IPS-18a (cell line): ENCODE data around the gene LPCAT3.

Experiments used
- H3K27ac ChIP-seq: one replicate; pipeline ENCODE4 v1.5.1; 2013; ENCODE audit warnings: low read length
- H3K27me3 ChIP-seq: one replicate; pipeline ENCODE4 v1.6.1; 2013; ENCODE audit warnings: mild to moderate bottlenecking, low read length; ENCODE audit not compliant: control insufficient read depth, insufficient read depth
- H3K36me3 ChIP-seq: one replicate; pipeline ENCODE4 v1.6.1; 2013; ENCODE audit warnings: low read depth, low read length; ENCODE audit not compliant: control insufficient read depth
- H3K4me1 ChIP-seq: one replicate; pipeline ENCODE4 v1.6.1; 2013; ENCODE audit warnings: low read depth, low read length; ENCODE audit not compliant: control insufficient read depth
- H3K4me3 ChIP-seq: one replicate; pipeline ENCODE4 v1.5.1; 2013; ENCODE audit warnings: low read length
- H3K9ac ChIP-seq: one replicate; pipeline ENCODE4 v1.6.1; 2013; ENCODE audit warnings: mild to moderate bottlenecking, low read length, moderate library complexity
- H3K9me3 ChIP-seq: one replicate; pipeline ENCODE4 v1.6.1; 2013; ENCODE audit warnings: low read depth, low read length; ENCODE audit not compliant: control insufficient read depth

The LPCAT3 gene

DNA sequence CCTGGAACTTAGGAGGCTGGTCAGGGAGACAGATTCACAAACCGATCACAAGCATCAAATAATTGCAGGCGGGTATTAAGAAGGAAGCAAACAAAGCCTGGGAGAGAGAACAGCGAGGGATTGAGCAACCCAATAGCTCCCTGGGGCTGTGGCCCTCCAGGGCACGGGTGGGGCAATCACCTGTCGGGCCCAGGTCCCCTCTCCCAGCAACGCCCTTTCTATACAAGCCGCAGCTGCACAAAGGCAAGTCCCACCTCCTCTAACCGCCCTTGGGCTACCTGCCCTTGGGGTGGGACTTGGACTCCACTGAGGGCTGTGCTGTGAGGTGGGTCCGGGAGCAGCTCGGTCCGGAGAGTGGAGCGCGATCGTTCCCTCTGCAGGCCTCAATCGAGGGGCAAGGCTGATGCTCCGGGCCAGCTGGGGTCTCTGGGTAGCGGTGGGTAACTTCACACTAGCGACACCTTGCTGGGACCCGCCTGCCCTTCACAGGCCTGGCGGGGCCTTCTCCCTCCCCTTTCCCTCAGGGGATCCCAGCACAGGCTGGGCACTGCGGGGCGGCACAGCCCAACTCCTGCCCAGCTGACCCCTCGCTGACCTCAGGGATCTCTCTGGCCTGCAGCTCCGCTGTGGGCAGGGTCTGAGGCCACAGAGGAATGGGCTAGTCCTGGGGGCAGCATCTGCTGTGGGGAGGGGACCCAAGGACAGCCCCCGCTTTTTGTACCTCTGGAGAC is 55.8 kb downstream of the LPCAT3 start:
- H3K4me1 ChIP-seq, result peaks cover 22% of the 10 kb centered on the region
- peak overlapping the region; percentile 70 for H3K9ac ChIP-seq
- peak overlapping the region; percentile 3 for H3K4me3 ChIP-seq
- no peaks in the 10 kb centered on the region for H3K9me3 ChIP-seq
- H3K27me3 ChIP-seq, result no peaks in the 10 kb centered on the region
- peaks cover 29% of the 10 kb centered on the region for H3K36me3 ChIP-seq
- H3K27ac ChIP-seq, result peak overlapping the region; percentile 91

DNA sequence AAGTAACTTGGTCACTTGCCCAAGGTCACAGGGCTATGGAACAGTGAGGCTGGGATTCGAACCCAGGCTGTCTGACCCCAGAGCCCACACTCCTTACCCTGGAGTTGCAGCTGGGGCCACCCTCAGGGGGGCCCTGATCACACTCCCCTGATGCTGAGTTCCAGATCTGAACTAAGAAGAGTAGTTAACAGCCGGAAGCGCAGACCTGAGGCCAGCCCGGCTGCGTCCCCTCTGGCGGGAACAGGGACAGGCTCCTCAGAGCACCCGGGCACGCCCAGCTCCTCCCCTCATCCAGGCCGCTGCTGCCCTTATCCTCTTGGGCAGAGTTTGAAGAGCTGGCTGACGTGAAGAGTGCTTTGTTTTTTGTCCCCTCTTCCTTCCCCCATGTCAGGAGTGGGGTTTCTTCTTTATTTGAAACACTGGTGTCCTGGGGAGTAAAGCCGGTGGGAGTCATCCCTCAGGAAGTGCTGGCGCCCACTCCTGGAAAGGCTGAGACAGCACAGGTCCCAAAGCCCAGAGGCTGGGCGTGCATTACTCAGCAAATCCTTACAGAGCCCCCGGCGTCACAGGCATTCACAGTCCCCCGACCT is 56.5 kb downstream of the LPCAT3 start:
- peaks cover 23% of the 10 kb centered on the region for H3K36me3 ChIP-seq
- no peaks in the 10 kb centered on the region for H3K27me3 ChIP-seq
- peaks cover 22% of the 10 kb centered on the region for H3K4me1 ChIP-seq
- peak overlapping the region; percentile 70 for H3K9ac ChIP-seq
- peak overlapping the region; percentile 91 for H3K27ac ChIP-seq
- peak overlapping the region; percentile 11 for H3K4me3 ChIP-seq
- no peaks in the 10 kb centered on the region for H3K9me3 ChIP-seq

DNA sequence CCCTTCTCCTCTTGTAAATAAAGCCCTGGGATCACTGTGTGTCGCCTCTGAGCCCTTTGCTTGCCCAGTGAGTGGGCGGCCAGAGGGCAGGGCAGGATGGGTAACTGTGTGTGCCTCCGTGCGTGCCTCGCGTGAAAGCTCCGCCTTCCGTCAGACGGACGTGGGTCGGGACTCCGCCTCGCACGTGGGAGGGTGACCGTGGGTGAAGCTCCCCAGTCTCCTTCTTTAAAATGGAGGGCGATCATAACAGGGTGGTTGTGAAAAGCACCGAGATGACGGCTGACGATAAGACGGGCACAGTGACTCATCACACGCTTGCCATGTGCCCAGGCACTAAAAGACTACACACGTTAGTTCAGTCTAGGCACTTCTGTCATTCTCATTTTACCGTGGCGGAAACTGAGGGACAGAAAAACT is 57.0 kb downstream of the LPCAT3 start:
- peak overlapping the region; percentile 78 for H3K27ac ChIP-seq
- peaks cover 22% of the 10 kb centered on the region for H3K4me1 ChIP-seq
- peaks cover 20% of the 10 kb centered on the region for H3K36me3 ChIP-seq
- H3K9ac ChIP-seq, result peak overlapping the region; percentile 70
- H3K9me3 ChIP-seq, result no peaks in the 10 kb centered on the region
- peak overlapping the region; percentile 11 for H3K4me3 ChIP-seq
- no peaks in the 10 kb centered on the region for H3K27me3 ChIP-seq

DNA sequence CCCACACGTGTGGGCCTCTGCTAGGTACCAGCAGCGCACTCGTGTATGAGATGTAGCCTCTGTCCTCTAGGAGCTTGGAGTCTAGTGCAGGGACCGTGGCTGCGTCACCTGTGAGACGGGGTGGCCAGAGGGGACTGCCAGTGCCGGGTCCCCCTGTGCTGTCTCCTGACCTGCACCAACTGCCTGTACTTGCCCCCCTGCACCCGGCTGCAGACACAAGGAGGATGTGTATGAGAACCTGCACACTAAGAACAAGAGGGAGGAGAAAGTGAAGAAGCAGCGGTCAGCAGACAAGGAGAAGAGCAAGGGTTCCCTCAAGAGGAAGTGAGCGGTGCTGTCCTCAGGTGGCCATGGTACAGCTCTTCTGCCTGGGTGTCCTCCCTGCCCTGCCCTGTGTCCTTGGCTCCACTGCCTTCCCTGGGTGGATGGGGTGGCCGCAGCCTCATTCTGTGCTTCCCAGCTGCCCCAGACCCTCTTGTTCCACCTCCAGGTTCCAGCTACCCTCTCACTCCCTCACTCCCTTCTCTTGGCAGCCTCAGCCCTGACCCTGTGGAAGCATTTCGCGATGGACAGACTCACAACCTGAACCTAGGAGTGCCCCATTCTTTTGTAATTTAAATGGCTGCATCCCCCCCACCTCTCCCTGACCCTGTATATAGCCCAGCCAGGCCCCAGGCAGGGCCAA is 57.5 kb downstream of the LPCAT3 start:
- H3K27me3 ChIP-seq, result no peaks in the 10 kb centered on the region
- peak overlapping the region; percentile 78 for H3K27ac ChIP-seq
- peaks cover 22% of the 10 kb centered on the region for H3K4me1 ChIP-seq
- H3K9ac ChIP-seq, result peak overlapping the region; percentile 70
- H3K9me3 ChIP-seq, result no peaks in the 10 kb centered on the region
- H3K36me3 ChIP-seq, result peaks cover 14% of the 10 kb centered on the region
- no peak overlapping the region for H3K4me3 ChIP-seq

DNA sequence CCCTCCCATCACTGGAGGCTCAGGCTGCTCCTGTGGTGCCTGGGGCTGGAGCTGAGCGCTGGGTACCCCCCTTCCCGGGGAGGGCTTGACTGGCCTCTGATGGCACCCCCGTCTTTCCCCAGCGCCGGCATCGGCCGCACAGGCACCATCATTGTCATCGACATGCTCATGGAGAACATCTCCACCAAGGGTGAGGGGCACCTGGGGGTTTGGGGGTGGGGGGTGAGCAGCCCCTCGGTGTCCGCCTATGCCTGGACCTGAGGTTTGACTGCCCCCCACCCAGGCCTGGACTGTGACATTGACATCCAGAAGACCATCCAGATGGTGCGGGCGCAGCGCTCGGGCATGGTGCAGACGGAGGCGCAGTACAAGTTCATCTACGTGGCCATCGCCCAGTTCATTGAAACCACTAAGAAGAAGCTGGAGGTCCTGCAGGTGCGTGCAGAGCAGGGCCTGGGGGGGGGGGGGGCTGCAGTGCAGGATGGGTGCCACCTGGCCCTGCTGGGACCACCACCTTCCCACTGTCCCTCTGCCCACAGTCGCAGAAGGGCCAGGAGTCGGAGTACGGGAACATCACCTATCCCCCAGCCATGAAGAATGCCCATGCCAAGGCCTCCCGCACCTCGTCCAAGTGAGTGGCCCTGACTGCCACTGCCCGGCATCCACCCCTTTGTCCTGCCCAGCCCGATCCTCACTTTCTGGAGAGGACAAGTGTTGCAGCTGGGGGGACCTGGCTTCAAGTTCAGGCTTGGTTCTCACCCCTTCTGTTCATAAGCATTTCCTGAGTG is 58.3 kb downstream of the LPCAT3 start:
- H3K4me1 ChIP-seq, result peaks cover 22% of the 10 kb centered on the region
- no peaks in the 10 kb centered on the region for H3K9me3 ChIP-seq
- H3K9ac ChIP-seq, result no peak overlapping the region
- H3K27ac ChIP-seq, result no peak overlapping the region
- H3K4me3 ChIP-seq, result no peak overlapping the region
- H3K36me3 ChIP-seq, result peaks cover 8% of the 10 kb centered on the region
- no peaks in the 10 kb centered on the region for H3K27me3 ChIP-seq

DNA sequence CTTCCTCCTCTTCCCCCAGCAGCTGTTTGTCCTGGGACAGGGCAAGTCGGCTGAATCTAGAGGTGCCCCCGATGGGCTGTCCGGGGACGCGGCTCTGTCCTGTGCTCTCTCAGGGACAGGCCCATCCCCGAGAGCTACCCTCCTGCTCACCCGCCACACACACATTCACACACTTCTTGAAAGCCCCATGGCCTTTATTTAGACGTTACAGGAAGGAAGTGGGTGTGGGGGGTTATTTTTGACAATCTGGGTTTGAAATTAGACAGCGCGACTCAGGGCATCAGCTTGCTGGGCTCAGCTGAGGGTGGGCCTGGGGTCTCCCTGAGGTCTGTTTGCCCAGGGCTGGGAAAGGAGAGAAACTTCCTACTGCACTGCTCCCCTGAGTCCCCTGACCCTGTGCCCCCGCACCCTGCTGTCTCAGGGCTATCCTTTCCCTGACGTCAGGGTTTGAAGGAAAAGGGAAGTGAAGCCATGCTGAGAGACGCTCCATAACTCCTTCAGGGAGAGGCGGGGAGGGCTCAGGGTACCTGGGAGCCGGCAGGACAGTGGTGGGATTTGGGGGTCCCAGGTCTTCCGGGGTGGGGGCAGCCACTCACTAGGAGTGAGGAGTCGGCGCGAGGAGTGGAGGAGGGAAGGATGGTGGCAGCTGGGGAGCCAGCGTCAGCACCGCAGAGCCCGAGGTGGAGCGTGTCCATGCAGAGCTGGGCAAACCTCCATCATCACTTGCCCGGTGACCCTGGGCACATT is 59.0 kb downstream of the LPCAT3 start:
- no peak overlapping the region for H3K9ac ChIP-seq
- H3K27me3 ChIP-seq, result no peaks in the 10 kb centered on the region
- no peak overlapping the region for H3K27ac ChIP-seq
- no peaks in the 10 kb centered on the region for H3K9me3 ChIP-seq
- H3K4me1 ChIP-seq, result peaks cover 21% of the 10 kb centered on the region
- H3K36me3 ChIP-seq, result peaks cover 2% of the 10 kb centered on the region
- H3K4me3 ChIP-seq, result no peak overlapping the region

DNA sequence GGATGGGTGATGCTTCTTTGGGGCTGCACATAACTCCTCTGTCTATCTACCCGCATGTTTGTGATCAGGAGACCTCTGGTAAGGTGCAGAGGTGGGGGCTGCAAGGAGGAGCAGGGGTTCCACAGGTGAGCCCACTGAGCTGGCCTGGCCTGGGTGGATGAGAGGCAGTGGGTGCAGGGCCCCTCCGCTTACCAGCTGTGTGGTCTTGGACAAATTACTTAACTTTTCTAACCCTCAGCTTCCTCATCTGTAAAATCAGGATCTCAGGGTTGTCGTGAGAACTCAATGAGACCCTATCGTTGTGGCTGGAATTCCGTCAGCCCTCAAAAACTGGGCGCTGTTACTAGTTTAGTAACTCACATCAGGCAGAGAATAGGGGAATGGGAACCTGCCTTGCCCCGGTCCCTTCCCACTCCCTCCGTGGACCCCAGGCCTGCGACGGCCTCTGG is 59.6 kb downstream of the LPCAT3 start:
- peaks cover 19% of the 10 kb centered on the region for H3K4me1 ChIP-seq
- H3K9me3 ChIP-seq, result no peaks in the 10 kb centered on the region
- H3K9ac ChIP-seq, result no peak overlapping the region
- no peaks in the 10 kb centered on the region for H3K36me3 ChIP-seq
- H3K4me3 ChIP-seq, result no peak overlapping the region
- no peaks in the 10 kb centered on the region for H3K27me3 ChIP-seq
- H3K27ac ChIP-seq, result no peak overlapping the region

DNA sequence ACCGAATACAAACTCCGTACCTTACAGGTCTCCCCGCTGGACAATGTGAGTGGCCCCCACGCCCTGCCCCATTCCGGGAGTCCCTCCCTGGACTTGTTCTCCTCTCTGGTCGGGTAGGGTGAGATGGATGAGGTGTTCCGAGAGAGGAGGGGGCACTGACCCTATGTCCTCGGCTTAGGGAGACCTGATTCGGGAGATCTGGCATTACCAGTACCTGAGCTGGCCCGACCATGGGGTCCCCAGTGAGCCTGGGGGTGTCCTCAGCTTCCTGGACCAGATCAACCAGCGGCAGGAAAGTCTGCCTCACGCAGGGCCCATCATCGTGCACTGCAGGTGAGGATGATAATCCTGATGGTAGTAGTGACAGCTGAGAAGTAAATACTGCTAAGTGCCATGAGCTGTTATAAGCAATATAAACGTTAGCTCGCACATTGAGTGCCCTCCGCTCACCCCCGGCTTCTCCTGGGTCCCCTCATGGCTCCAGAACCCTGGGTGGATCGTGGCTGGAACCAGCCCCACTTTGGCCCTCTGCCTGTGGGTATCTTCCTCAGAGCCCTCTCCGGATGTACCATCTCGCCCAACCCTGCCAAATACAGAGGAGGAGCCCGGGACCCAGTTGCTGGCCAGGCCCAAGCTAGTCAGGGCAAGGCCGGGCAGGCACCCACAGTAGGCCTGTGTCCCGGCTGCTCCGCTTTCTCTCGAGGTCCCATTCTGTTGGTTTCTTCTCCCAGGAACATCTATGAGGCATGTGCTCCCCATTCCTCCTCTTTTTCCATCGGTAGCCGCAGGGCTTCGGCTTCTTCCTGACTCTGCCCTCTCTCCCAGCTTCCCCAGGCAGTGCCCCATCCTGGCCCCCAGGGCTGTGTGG is 60.3 kb downstream of the LPCAT3 start:
- Histone ChIP-seq H3K9ac (no peak overlapping the region), H3K4me3 (no peak overlapping the region), H3K27ac (no peak overlapping the region), H3K36me3 (no peaks in the 10 kb centered on the region), H3K4me1 (peaks cover 19% of the 10 kb centered on the region), H3K9me3 (no peaks in the 10 kb centered on the region), H3K27me3 (no peaks in the 10 kb centered on the region)

DNA sequence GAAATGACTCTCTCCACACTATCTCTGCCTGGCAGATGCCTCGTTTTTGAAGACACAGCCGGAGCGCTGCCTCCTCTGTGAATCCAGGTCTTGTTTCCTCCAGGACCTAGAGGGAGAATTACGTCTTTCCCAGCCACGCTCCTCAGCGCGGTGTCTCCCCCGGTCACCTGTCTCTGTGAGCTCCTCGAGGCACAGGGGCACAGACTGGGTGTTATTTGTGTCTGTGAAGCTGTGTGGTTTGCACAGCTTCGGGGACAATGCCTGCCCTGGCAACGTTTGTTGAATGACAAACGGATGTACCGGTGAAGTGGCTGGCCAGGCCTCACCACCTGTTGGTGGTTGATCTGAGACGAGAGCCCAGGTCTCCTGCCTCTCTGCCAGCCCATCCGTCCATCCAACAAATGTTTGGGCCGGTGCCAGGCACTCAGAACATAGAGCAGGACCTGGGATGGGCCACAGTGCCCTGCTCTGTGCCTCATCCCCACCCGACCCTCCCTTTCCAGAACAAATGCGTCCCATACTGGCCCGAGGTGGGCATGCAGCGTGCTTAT is 61.0 kb downstream of the LPCAT3 start:
- H3K9ac ChIP-seq, result no peak overlapping the region
- no peaks in the 10 kb centered on the region for H3K36me3 ChIP-seq
- no peak overlapping the region for H3K27ac ChIP-seq
- no peak overlapping the region for H3K4me3 ChIP-seq
- no peaks in the 10 kb centered on the region for H3K9me3 ChIP-seq
- H3K27me3 ChIP-seq, result no peaks in the 10 kb centered on the region
- peaks cover 14% of the 10 kb centered on the region for H3K4me1 ChIP-seq
